ENCODE results near the gene C7orf33. TPM values are rescaled to one million over a fixed set of nuclear protein-coding genes. Genes with fewer than 3 reads are reported as not detected.

C7orf33 gene
- total RNA-seq, 1 experiment from 2014 or later = not detected

DNA sequence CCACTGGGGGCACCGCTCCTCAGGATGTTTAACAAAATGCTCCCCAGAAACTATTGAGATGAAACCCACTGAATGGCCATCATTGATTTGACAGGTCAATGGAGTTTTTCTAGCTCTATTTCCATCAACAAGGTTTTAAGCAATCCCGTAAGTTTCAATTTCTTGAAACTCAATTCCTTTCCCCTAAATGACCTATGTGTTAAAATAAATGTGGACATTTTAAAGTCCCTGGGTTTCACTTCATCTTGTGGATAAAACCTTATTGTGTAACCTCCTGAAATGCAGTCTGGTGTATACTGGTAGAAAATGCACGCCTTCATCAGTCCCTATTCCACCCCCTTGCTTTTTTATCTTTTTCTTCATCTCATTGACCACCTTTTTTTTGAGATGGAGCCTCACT lies 8.9 kb upstream of the C7orf33 start:
- Histone ChIP-seq H3K23ac (ENCODE audit: insufficient read length, low read depth, low read length) (no peak overlapping the region), H3K18ac (ENCODE audit: insufficient read length, low read depth, low read length) (no peak overlapping the region), H2AFZ (ENCODE audit: low read length) (no peak overlapping the region), H3K27ac (ENCODE audit: insufficient read length, low read depth, low read length) (no peak overlapping the region), H3K79me1 (ENCODE audit: insufficient read depth, low read depth, low read length, poor library complexity, severe bottlenecking) (no peaks in the 10 kb centered on the region), H2BK15ac (ENCODE audit: low read depth, low read length) (no peak overlapping the region), H4K8ac (replicated peaks; ENCODE audit: insufficient read length, low read depth, low read length) (no peak overlapping the region), H3K56ac (ENCODE audit: insufficient read length, low read depth, low read length) (no peak overlapping the region), H3K9ac (ENCODE audit: extremely low read depth, insufficient read length, low read length) (no peak overlapping the region), H3K27me3 (ENCODE audit: insufficient read depth, low read length) (no peaks in the 10 kb centered on the region), H3K79me2 (ENCODE audit: insufficient read depth, low read length) (0 out of 2 replicates have a peak, but pooled peaks cover 1% of the 10 kb centered on the region), H4K91ac (ENCODE audit: insufficient read length, low read depth, low read length) (no peak overlapping the region), H3K4ac (ENCODE audit: low read depth, low read length) (no peak overlapping the region), H2AK5ac (ENCODE audit: insufficient read length, low read length) (no peak overlapping the region), H3T11ph (ENCODE audit: low read length) (no peak overlapping the region), H2BK20ac (ENCODE audit: low read depth, low read length, poor library complexity, severe bottlenecking) (no peak overlapping the region), H2BK5ac (ENCODE audit: insufficient read length, low read length) (no peak overlapping the region), H3K14ac (ENCODE audit: insufficient read depth, low read length) (no peak overlapping the region), H2BK120ac (ENCODE audit: low read depth, low read length, poor library complexity, severe bottlenecking) (no peak overlapping the region), H3K4me2 (ENCODE audit: insufficient read depth, insufficient read length, low read length) (no peak overlapping the region), H4K20me1 (ENCODE audit: control insufficient read depth, insufficient read depth, insufficient read length) (no peaks in the 10 kb centered on the region), H3K23me2 (ENCODE audit: insufficient read length, low read depth, low read length, poor library complexity, severe bottlenecking) (no peaks in the 10 kb centered on the region), H3K9me3 (ENCODE audit: control insufficient read depth, low read depth, low read length) (no peaks in the 10 kb centered on the region), H3K4me1 (ENCODE audit: insufficient read depth, low read length) (no peaks in the 10 kb centered on the region), H2BK12ac (ENCODE audit: insufficient read length, low read depth, low read length) (no peak overlapping the region), H4K5ac (ENCODE audit: insufficient read length, low read depth, low read length) (no peak overlapping the region)
- Mint-ChIP-seq H3K27me3 (ENCODE audit: low read depth) (peaks cover 1% of the 10 kb centered on the region; the same call in 1 of the 2 replicates), H3K4me3 (no peak overlapping the region), H3K36me3 (ENCODE audit: insufficient read depth in 1 of 3, low read depth in 3 of 3) (no peaks in the 10 kb centered on the region), H3K27ac (no peak overlapping the region), H3K9me3 (no peaks in the 10 kb centered on the region), H3K4me1 (no peaks in the 10 kb centered on the region; a peak in 1 of 4 replicates)
- WGBS (ENCODE audit: extremely low coverage, insufficient read length, low lambda C conversion rate) = no CpG with 5 or more reads among the region's 3 CpGs
- 0 out of 3 replicates have a peak, but pooled peaks have one; percentile 28 for TF ChIP-seq CTCF (conservative IDR thresholded peaks at IDR 0.05)
- DNase-seq = no peak

Measured in H9 (cell line).